ELR (cell line): ENCODE results near the gene POLR3F.

Source experiments
- DNase-seq: peaks from one replicate; pipeline ENCODE4 v3.0.0-alpha.2; 2015; ENCODE audit warnings: low read depth

Gene POLR3F

GRCh38 chr20:18506744-18507143 is 39.6 kb downstream of the POLR3F start:
- DNase-seq, result no peak

- DNase-seq, result peak; percentile 97
These were observed 40.3 kb downstream of the POLR3F start, which contains the start of gene SEC23B for GRCh38 chr20:18507218-18508191. TSS of gene SEC23B (plus strand) at chr20:18507940. CDS start at chr20:18510836, 2,896 bp downstream.

- no peak for DNase-seq
These were observed 44.4 kb downstream of the POLR3F start for GRCh38 chr20:18511571-18511970.

GRCh38 chr20:18513208-18513607 is 46.0 kb downstream of the POLR3F start:
- no peak for DNase-seq

GRCh38 chr20:18514127-18514526 is 46.9 kb downstream of the POLR3F start:
- no peak for DNase-seq

- DNase-seq, result no peak
These were observed 48.8 kb downstream of the POLR3F start for GRCh38 chr20:18515973-18516372.

GRCh38 chr20:18522066-18522465 is 54.9 kb downstream of the POLR3F start:
- DNase-seq, result peak; percentile 60

GRCh38 chr20:18523066-18523465 is 55.9 kb downstream of the POLR3F start:
- DNase-seq, result no peak

GRCh38 chr20:18524646-18525045 is 57.5 kb downstream of the POLR3F start:
- peak; percentile 93 for DNase-seq

- DNase-seq, result peak; percentile 20
These were observed 59.6 kb downstream of the POLR3F start for GRCh38 chr20:18526761-18527160.

- DNase-seq, result no peak
These were observed 60.1 kb downstream of the POLR3F start for GRCh38 chr20:18527339-18527738.

GRCh38 chr20:18527836-18528235 is 60.6 kb downstream of the POLR3F start:
- peak; percentile 92 for DNase-seq

GRCh38 chr20:18529041-18529440 is 61.9 kb downstream of the POLR3F start:
- DNase-seq, result no peak

GRCh38 chr20:18532626-18533025 is 65.4 kb downstream of the POLR3F start:
- no peak for DNase-seq

GRCh38 chr20:18533491-18533890 is 66.3 kb downstream of the POLR3F start:
- no peak for DNase-seq

GRCh38 chr20:18533978-18534644 is 66.9 kb downstream of the POLR3F start:
- DNase-seq, result no peak
